Renal cortex interstitium (tissue), 15 donors: ENCODE results near the gene FAT2. TPM values are rescaled to one million over a fixed set of nuclear protein-coding genes. Genes with fewer than 3 reads are reported as not detected.

ENCODE experiments used
- DNase-seq, 11 donors: peaks; one replicate each; pipeline ENCODE4 v3.0.0-alpha.2; 2013; ENCODE audit warnings: low read depth in 9 of 11, low spot score in 4 of 11; ENCODE audit errors: extremely low read depth in 1 of 11
- long read RNA-seq, 16 experiments: transcript quantifications; one replicate each; lab custom pipeline, GENCODE V29; 2026
- polyA plus RNA-seq, 3 donors: library from polyadenylated mRNA; unstranded; fragments of 120-200 nt; gene quantifications; one replicate each; pipeline ENCODE4 v1.2.1, GENCODE V29; 2013; ENCODE audit not compliant: insufficient read length in 3 of 3

Gene FAT2, protein sequence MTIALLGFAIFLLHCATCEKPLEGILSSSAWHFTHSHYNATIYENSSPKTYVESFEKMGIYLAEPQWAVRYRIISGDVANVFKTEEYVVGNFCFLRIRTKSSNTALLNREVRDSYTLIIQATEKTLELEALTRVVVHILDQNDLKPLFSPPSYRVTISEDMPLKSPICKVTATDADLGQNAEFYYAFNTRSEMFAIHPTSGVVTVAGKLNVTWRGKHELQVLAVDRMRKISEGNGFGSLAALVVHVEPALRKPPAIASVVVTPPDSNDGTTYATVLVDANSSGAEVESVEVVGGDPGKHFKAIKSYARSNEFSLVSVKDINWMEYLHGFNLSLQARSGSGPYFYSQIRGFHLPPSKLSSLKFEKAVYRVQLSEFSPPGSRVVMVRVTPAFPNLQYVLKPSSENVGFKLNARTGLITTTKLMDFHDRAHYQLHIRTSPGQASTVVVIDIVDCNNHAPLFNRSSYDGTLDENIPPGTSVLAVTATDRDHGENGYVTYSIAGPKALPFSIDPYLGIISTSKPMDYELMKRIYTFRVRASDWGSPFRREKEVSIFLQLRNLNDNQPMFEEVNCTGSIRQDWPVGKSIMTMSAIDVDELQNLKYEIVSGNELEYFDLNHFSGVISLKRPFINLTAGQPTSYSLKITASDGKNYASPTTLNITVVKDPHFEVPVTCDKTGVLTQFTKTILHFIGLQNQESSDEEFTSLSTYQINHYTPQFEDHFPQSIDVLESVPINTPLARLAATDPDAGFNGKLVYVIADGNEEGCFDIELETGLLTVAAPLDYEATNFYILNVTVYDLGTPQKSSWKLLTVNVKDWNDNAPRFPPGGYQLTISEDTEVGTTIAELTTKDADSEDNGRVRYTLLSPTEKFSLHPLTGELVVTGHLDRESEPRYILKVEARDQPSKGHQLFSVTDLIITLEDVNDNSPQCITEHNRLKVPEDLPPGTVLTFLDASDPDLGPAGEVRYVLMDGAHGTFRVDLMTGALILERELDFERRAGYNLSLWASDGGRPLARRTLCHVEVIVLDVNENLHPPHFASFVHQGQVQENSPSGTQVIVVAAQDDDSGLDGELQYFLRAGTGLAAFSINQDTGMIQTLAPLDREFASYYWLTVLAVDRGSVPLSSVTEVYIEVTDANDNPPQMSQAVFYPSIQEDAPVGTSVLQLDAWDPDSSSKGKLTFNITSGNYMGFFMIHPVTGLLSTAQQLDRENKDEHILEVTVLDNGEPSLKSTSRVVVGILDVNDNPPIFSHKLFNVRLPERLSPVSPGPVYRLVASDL (N-terminal part only)
- polyA plus RNA-seq = 1 to 10 TPM; 4.6 to 9.8 (median 6.2) TPM
- long read RNA-seq, donor 1 = 0 reads
- long read RNA-seq, donor 2 = 0 reads
- long read RNA-seq, donor 3 = 0 reads
- long read RNA-seq, donor 4 = 0 reads
- long read RNA-seq, donor 5 = 0 reads
- long read RNA-seq, donor 6 = 0 reads
- long read RNA-seq, donor 7 = 0 reads
- long read RNA-seq, donor 8 = 0 reads
- long read RNA-seq, donor 9 = 0 reads
- long read RNA-seq, donor 10 = 0 reads
- long read RNA-seq, donor 11 = 0 reads
- long read RNA-seq, donor 12 = 0 reads
- long read RNA-seq, donor 13 = 0 reads
- long read RNA-seq, donor 14 = 0 reads
- long read RNA-seq, donor 15 = 0 reads
- long read RNA-seq, donor 16 = 0 reads

DNA sequence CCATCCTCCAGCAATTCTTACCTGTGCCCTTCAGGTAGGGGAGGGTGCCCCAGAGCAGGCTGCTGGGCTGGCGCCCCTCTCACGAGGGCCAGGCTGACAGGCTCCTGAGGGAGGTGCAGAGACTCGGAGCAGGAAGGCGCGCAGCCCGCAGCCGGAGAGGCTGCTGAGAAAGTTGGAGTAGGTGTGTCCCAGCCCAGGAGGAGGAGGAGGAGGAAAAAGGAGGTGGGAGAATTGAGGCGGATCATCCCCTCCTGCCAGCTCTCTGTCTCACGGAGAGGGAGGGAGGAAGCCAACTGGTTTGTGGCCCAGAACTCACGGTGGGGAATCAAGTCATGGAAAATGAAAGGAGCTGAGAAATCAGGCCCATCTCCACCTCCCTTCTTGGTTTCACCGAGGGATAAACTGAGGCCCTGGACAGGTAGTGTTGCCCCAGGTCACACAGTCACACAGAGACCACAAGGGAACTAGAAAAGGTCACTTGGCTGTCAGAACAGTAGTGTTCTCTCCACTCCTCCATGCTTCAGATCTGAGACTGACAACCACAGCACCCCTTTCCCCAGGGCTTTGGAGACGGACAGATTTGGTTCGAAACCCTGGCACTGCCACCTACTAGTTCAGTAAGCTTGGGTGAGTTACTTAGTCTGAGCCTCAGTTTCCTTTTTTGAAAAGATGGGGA lies at the start of gene FAT2:
Gene FAT2 (minus strand): TSS at position 188 of the 676 bp plus-strand sequence. CDS start 22,400 bp downstream, outside the sequence.
- DNase-seq = peak in 4 of 11 donors; percentile 13 to 37 (median 26)

DNA sequence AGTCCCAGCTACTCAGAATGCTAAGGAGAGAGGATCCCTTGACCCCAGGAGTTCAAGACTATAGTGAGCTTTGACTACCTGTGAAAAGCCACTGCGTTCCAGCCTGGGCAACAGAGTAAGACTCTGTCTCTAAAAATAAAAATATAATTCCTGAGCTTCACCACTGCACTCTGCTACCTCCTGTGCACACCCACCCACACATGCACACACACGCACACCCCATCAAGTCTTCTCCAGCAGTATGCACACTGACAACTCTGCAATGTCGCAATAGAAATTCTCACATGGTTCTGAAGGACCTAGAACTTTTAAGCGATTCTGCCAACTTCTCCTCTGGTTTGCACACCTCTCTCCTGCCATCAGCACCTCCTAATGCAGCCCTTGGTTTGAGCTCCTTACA lies 47.5 kb upstream of the FAT2 start:
- DNase-seq = no peak

DNA sequence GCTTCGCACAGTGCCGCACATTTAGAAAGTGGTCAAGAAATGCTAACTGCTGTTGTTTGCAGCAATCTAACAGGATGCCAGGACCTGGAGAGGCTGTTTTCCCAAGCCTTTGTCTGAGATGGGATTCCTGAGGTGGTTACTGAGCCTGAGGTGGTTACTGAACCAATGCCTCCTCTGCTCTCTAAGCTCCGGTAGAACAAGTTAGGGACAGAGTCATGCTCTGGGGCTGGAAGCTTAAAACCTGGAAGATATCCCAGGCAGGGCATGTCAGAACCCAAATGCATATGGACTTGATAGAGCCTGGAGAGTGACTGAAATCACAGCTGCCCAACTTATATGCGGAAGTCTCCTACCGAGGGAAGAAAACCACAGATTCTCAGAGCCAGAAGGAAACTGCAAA lies 46.5 kb upstream of the FAT2 start:
- no peak for DNase-seq

DNA sequence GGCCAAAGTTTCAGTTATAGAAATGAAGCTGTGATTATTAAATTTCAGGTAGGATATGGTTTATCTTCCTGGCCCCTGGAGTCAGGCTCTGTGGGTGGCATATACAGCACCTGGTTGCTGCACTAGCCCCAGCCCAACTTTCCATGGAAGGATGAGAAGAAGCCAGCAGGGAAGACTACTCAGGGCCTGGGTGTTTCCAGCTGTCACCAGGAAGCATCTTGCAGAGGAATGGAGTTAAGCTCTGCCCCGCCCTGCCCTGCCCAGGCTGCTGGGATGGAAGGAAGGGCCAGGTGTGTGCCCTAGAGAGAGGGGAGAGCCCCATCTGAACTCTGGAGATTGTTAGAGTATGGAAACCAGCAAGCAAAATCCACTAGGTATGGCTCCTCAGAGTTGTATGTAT lies 42.8 kb upstream of the FAT2 start:
- DNase-seq = no peak

DNA sequence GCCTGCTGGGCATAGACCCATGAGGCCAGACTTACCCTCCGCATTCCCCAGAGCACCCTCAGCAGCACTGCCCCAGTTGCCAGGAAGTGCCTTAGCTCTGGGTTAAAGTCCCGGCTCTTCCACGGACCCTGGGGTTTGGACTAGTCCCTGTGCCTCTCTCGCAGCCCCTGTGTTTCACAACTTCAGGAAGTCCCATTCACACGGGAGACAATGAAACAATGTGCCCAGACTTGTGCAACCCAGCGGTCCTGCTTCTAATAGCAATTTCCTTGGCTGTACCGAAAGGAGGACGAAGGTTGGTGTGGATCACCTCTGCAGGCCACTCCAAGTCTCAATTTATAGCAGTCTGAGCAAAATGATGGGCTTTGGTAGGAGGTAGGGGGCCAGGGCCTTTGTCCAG lies 41.8 kb upstream of the FAT2 start:
- no peak for DNase-seq

DNA sequence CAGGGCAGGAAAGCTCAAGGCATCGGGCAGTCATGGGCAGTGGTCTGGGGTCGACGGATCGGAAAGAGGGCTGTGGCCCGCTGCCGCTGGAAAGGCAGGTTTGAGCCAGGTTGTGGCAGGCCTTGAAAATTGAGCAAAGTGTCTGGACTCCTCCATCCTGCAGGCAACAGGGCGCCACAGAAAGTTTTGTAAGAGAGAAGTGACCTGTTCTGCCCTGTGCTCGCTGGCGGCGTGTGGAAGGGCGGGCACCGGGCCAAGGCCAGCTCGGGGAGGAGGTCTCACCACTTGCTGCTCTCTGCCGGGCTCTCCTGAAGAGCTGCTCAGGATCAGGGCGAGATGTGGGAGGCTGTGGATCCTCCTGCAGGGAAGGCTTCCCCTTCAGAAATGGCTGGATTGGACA lies 41.4 kb upstream of the FAT2 start:
- DNase-seq = no peak

DNA sequence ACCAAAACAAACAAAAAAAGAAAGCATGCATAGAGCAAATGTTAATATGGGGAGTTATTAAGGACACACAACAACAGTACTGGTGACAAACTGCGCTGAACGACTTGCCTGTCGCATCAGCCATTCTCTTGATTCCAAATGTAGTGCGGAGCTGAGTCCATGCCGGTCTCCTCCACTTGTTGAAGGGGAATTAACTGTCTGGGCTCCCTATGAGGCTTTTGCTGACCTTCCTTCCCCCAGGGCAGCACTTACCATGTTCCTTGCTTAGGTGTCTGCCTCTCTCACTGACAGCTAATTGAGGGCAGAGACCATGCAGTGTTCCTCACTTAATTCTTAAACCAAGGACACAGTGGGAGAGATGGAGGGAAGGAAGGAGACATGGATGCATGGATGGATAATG lies 40.8 kb upstream of the FAT2 start:
- DNase-seq = no peak

DNA sequence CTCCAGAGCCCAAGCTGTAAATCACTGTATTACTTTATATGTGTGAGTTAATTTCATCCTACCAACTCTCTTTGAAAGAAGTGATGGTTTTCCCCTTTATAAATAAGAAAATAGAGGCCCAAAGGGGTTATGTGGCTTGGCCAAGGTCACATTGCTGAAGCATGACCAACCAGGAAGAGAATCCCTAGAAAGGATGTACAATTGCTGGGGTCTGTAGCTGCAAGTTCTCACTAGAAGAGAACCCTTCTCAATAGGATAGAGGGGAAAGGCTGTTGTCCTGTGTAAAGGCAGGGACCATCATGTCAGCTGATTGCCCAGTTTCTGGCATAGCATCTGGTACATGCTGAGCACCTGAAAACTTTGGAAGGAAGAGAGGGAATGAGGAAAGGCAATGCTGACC lies 39.0 kb upstream of the FAT2 start:
- DNase-seq = no peak

DNA sequence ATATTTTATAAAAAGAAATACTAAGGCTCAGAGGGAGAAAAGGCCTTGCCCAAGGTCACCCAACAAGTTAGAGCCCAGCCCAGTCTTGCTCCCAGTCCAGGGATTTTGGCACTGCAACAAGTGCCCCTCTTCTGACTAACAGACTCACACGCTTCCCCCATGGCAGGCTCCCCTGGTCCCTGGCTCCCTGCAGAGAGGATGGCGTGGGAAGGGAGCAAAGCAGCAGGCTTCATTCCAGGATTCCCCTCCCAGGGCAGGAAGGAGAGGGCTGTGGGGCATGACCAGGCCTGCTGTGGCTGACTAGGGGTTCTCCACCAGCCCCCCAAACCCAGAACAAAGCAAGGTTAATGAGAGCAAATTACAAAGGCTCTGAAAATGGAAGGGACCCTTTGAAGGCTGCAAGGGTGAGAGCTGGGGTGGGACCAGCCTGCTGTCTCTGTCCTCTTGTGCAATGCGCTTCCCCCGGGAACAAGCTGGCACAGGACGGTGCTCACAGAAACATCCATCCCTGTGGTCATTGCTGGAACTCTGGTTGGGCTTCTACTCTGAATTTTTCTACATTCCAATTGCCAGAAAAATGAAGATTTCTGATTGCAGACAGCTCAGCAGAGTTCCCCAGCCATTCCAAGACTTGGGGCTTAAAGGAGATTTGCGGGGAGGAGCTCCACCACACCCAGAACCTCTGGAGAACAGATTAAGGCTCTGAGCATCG lies 37.1 kb upstream of the FAT2 start:
- DNase-seq = no peak

DNA sequence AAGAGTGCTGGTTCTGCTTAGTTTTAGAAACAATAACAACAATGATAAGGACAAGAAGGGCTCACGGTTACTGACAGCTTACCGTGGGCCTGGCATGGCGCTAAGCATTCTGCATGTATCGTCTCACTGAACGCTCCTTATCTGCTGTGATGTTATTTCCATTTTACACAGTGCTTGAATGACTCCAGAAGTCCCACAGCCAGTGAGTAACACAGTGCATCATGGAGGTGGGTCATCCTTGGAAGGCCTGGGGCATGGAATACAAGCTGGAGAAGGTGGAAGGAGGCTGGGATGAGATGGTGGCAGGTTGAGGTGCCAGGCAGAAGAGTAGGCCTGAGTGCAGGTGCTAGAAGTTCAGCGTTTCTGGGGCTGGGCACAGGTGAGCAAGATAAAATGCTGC lies 36.5 kb upstream of the FAT2 start:
- DNase-seq = no peak

DNA sequence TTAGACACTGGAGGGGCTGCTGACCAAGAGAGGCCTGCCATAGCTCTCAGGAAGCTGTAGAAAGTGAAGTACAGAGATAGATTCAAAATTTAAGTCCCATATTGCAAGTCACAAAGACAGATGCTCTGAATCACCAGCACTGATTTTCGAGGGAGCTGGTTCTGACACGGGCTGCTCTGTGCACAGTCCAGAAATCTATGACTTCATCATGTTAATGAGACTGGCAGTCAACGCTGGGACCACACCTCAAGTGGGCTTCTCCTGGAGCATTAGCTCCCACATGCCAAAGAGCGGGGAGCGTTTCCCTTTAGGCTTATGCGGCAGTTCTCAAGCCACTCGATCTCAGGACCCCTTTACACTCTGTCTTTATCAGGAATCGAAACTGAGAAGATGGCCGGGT lies 34.2 kb upstream of the FAT2 start:
- DNase-seq = no peak

DNA sequence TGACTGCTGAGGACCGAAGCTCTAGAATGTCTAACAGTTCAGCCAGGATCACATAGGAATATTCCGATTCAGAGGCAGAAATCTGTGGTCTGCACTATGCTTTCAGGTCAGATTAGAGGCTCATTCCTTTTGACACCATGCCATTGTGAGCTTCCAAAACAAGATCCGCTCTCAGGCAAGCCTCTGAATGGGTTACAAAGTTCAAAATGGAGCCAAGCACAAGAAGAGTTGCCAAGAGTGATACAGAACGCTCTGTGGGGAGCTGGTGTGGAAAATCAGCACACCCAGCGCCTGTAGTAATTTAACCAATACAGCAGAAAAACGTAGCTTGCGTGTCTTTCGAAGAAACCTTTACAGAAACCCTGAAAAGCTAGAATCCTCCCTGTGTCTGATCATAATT lies 33.3 kb upstream of the FAT2 start:
- no peak for DNase-seq

DNA sequence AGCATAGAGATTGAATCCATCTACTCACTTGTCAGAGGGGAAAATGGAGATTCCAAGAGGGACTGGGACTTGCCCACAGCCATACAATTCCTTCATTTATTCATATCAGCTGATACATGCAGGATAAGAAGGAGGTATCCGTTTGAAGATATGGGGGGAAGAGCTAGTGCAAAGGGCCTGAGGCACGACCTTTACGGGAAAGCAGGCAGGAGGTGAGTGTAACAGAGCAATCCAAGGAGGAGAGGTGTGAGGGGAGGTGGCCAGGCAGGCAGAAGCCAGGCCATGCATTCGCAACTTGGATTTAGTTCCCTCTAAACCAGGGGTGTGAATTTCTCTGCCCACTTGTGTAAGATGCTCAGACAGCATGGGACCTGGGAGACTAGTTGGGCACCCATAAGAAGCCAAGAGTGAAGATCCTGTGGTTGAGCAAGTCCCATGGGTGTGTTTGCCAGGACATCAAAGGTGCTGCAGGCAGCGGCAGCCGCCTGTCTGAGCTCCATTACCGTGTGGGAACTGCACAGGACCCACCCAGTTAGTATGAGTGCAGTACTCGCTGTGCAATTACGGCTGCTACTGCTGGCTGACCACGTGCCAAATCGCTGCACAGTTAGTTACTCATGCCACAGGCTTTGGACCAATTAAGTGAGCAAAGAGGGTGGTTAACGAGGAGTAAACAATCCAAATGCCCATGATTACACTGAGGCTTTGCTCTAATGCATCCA lies 31.4 kb upstream of the FAT2 start:
- DNase-seq = no peak

DNA sequence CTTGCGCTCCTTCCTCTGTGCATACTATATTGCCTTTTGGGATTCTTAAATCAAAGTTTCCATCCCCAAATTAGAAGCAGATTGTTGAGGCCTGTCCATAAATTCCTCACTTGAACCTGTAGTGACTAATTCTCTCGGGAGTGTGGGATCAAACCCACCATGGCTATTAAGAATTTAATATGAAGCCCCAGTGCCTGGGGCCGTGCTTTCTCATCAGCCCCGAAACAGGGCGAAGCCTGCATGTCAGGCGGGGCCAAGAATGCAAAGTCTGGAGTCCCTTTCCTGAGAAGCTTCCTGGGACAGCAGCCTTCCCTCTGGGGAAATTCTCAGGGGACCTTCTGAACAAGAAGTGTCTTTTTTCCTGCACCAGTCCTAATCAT lies 29.3 kb upstream of the FAT2 start:
- no peak for DNase-seq

DNA sequence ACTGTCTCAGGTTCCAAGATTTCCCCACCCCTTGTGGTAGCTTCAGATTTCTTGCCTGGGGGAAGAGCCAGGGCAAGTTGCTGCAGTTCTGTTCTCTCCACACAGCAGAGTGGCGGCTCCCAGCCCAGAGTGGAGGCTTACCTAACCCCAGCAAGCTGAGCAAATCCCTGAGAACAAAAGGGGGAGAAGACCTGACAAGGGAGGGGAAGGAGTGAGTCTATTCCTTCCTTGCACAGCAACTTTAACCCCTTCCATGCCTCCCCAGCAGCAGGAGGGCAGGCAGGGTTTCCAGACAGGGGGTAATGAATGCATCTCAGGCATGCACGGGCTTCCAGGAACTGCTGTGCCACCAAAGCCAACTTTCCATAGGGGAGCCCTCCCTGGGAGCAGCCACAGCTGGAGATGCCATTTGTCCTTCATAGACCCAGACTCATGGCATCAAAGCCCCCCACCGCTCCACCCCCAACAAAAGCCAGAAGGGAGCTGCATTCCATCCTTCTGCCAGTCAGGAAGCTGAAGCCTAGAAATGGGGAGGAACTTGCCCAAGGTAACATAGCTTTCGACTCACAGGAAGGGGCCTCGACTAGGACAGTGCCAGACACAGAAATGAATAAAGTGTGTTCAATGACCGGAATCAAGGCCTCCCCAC lies 28.8 kb upstream of the FAT2 start:
- DNase-seq = no peak

DNA sequence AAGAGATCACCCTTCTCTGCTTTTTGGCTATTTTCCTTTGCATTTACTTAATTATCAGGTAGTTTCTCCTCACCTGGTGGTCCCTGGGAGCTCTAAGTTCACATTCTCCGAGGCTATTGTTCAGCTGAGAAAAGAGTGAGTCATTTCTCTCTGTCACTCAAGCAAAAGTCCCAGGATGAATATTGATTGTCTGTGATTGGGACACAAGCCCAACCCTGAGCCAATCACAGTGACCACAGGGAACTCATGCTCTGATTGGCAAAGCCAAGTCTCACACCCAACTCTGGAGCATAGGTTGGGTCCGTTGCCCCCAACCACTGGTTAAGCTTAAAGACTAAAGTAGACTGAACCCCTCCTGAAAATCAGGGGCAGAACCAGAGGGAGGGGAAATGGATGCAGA lies 27.8 kb upstream of the FAT2 start:
- DNase-seq = no peak
